Muscle of arm (tissue), 12 donors: Measurements from ENCODE around the gene ELP5. TPM values are rescaled to one million over a fixed set of nuclear protein-coding genes. Genes with fewer than 3 reads are reported as not detected.

Experiments
- DNase-seq: peaks from one replicate; pipeline ENCODE4 v3.0.0-alpha.2; 2013
- polyA plus RNA-seq, 12 donors: library from polyadenylated mRNA; unstranded; fragments of 120-200 nt; gene quantifications; one replicate each; pipeline ENCODE4 v1.2.1, GENCODE V29; 2013; ENCODE audit not compliant: insufficient read length in 12 of 12

Gene ELP5
- polyA plus RNA-seq, 12 donors = 32.1 to 70.1 (median 38.0) TPM; not detected in 1

DNA sequence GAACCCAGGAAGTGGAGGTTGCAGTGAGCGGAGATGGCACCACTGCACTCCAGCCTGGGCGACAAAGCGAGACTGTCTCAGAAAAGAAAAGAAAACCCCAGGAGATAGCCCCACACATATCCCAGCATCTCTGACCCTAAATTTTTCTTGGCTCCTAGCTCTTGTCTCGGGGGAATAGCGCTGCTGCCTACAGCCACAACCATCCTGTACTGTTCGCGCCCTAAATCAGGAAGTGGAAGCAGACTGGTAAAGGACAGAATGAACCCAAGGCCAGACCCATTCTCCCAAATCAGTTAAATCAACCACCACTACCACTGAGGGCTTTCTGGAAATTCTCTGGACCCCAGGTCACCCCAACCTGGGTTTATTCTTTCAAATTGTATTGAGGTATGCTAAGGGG lies 2.2 kb upstream of the ELP5 start:
- no peak for DNase-seq

GRCh38 chr17:7250695-7251627 lies 1.1 kb upstream of the ELP5 start:
- no peak for DNase-seq

- peak; percentile 100 for DNase-seq
These were observed 297 bp upstream of the ELP5 start, which contains the start of gene CTDNEP1 for GRCh38 chr17:7251661-7252175. Gene CTDNEP1, minus strand, starts transcription at chr17:7251734. Its CDS starts 438 bp downstream, at chr17:7251296.

DNA sequence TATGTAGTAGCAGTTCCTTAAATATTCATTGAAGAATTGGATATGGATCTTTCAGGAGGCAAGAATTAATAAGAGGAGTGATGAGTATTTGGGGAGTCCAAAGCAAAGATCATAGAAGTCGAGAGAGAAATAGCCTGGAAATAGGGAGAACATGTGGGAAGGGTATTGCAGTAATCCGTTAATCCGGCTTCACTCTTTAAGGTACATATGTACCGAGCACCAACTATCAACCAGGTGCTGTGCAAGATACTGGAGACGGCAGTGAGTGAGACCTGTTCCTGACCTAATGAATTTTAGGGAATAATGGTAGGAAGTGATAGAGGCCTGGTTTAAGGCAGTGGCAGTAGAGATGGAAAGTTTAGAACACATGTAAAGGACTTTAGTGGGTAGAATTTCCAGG lies 1.1 kb downstream of the ELP5 start:
- DNase-seq = no peak

DNA sequence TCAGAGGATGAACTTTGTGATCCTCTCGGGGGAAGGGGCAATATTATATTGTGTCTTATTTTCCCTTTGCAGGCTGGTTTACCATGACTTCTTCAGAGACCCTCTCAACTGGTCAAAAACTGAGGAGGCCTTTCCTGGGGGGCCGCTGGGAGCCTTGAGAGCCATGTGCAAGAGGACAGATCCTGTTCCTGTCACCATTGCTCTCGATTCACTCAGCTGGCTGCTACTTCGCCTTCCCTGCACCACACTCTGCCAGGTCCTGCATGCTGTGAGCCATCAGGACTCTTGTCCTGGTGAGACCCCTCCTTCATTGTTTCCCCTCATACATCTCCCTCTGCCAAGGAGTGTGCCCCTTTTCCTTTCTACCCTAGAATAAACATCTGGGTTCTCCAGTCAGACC lies 2.5 kb downstream of the ELP5 start:
- no peak for DNase-seq

DNA sequence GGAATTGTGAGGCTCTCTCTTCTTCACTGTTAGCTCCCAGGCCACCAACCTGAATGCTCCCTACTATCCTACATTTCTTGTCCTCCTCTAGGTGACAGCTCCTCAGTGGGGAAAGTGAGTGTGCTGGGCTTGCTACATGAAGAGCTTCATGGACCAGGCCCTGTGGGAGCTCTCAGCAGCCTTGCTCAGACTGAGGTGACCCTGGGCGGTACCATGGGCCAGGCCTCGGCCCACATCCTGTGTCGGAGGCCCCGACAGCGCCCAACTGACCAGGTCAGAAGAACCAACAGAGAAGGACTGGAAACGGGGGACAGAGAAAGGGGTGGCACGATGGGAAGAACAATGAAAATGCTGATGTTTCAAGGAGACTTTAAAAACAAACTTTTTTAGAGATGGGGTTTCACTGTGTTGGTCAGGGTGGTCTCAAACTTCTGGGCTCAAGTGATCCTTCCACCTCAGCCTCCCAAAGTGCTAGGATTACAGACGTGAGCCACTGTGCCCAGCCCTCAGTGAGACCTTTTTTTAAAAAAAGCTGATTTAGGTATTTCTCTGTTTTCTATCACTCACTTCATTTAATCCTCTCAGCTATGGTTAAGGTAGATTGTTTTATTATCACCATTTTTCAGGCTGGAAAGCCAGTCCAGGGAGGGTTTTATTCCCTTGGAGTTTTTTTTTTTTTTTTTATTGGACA lies 4.9 kb downstream of the ELP5 start:
- DNase-seq = no peak

GRCh38 chr17:7258731-7259554 lies 6.9 kb downstream of the ELP5 start:
- DNase-seq = no peak

DNA sequence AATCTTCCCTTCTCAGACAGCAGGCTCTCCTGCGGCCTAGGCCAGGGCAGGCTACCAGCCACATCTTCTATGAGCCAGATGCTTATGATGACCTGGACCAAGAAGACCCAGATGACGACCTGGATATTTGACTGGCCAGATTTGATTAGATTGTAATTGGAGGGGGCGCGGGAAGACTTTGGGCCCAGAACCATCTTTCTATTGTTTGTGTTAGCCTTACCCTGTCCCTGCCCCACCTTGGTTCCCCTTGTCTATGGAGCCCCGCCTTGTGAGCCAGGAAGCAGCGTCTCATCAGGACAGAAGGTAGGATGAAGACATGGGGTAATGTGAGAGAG lies 7.5 kb downstream of the ELP5 start:
- DNase-seq = no peak

DNA sequence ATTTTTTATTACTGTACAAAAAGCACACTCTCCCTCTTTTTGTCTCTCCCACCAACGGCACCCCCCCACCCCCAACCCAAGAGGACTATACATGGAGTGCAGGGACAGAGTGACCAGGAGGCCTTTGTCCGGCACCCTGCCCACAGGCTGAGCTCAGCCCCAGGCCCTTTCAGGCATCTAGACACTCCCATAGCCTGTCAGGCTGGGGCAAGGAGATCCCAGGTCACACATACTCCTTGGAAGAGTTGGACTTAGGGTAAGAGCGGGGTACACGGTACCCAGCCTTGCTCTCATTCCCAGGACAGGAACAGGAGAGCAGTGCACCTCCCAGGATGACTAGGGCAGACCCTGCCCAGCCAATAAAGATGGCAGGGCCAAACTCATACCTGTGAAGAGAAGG lies 8.1 kb downstream of the ELP5 start:
- DNase-seq = no peak

GRCh38 chr17:7260651-7261378 lies 8.8 kb downstream of the ELP5 start:
- DNase-seq = no peak

- no peak for DNase-seq
These were observed 9.6 kb downstream of the ELP5 start for GRCh38 chr17:7261379-7262191.

GRCh38 chr17:7262192-7262934 lies 10.3 kb downstream of the ELP5 start, which contains the start of gene CLDN7:
Gene CLDN7, minus strand, starts transcription at chr17:7262478. Its CDS starts 435 bp downstream, at chr17:7262043.
- DNase-seq = no peak

- DNase-seq = no peak
These were observed 11.2 kb downstream of the ELP5 start for GRCh38 chr17:7262935-7263800.

GRCh38 chr17:7263801-7264078 lies 11.7 kb downstream of the ELP5 start:
- DNase-seq = no peak

- no peak for DNase-seq
These were observed 14.8 kb downstream of the ELP5 start for GRCh38 chr17:7266784-7267183.

DNA sequence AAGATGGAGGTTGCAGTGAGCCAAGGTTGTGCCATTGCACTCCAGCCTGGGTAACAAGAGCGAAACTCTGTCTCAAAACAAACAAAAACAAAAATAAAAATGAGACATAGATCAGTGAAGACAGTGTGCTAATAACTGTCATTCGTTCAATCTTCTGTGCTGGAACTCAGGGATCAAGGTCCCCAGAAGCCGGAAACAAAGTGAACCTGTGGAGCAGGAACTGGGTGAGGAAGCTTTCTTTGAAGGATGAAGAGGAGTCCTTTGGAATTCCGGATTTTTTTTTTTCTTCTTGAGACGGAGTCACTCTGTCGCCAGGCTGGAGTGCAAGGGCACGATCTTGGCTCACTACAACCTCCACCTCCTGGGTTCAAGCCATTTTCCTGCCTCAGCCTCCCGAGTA lies 27.4 kb downstream of the ELP5 start:
- DNase-seq = no peak

- DNase-seq = peak; percentile 88
These were observed 28.6 kb downstream of the ELP5 start for GRCh38 chr17:7280519-7281073.
